HepG2 (cell line): Measurements from ENCODE around the gene B3GALT6. TPM values are rescaled to one million over a fixed set of nuclear protein-coding genes. Genes with fewer than 3 reads are reported as not detected.

Experiments used
- AKAP8 ChIP-seq: sonication (generic); formaldehyde crosslinking; IDR thresholded peaks from 2 replicates; pipeline ENCODE4 v1.5.1; 2020; ENCODE audit warnings: mild to moderate bottlenecking, missing genetic modification reagents
- CEBPG ChIP-seq: IDR thresholded peaks from 2 replicates; pipeline ENCODE4 v1.6.1; 2016
- DMAP1 ChIP-seq: IDR thresholded peaks from 2 replicates; pipeline ENCODE4 v1.6.1; 2016
- ELF1 ChIP-seq: sonication (generic); formaldehyde crosslinking; IDR thresholded peaks from 2 replicates; pipeline ENCODE4 v1.4.0; 2020; ENCODE audit warnings: missing genetic modification reagents
- HDAC6 ChIP-seq: fragments of 200-600 bp; sonication (generic); IDR thresholded peaks from 2 replicates; pipeline ENCODE4 v1.7.0; 2017; ENCODE audit warnings: mild to moderate bottlenecking, antibody characterized with exemption, low read length, low read depth
- HOXA5 ChIP-seq: sonication (generic); formaldehyde crosslinking; IDR thresholded peaks from 2 replicates; pipeline ENCODE4 v1.4.0; 2020; ENCODE audit warnings: missing genetic modification reagents
- HOXA7 ChIP-seq: sonication (generic); formaldehyde crosslinking; IDR thresholded peaks from 2 replicates; pipeline ENCODE4 v1.8.1; 2022; ENCODE audit warnings: mild to moderate bottlenecking, missing genetic modification reagents, moderate library complexity
- NFE2L2 ChIP-seq: fragments of 150-350 bp; IDR thresholded peaks from 2 replicates; pipeline ENCODE4 v1.6.1; 2014; ENCODE audit warnings: low read length
- PHF20 ChIP-seq: sonication (generic); formaldehyde crosslinking; IDR thresholded peaks from 2 replicates; pipeline ENCODE4 v1.5.0; 2020; ENCODE audit warnings: mild to moderate bottlenecking, missing genetic modification reagents
- PPARG ChIP-seq: conservative IDR thresholded peaks from 2 replicates; pipeline ENCODE4 v1.6.1; 2016; ENCODE audit warnings: missing biosample characterization, missing genetic modification reagents
- PRPF4 ChIP-seq: fragments of 200-400 bp; formaldehyde crosslinking; IDR thresholded peaks from 2 replicates; pipeline ENCODE4 v1.6.1; 2016; ENCODE audit warnings: low read length, low read depth; ENCODE audit not compliant: poor library complexity, severe bottlenecking
- RNF2 ChIP-seq: fragments of 450-650 bp; conservative IDR thresholded peaks from 2 replicates; pipeline ENCODE4 v1.6.1; 2016; ENCODE audit warnings: low read depth
- SCMH1 ChIP-seq: sonication (generic); formaldehyde crosslinking; IDR thresholded peaks from 2 replicates; pipeline ENCODE4 v1.9.0; 2021; ENCODE audit warnings: missing genetic modification reagents, mild to moderate bottlenecking, borderline replicate concordance
- SRSF1 ChIP-seq: fragments of 200-400 bp; formaldehyde crosslinking; optimal IDR thresholded peaks from 2 replicates; pipeline ENCODE3; 2017; ENCODE audit warnings: mild to moderate bottlenecking, low read depth, low read length, moderate library complexity
- ZEB1 ChIP-seq: IDR thresholded peaks from 2 replicates; pipeline ENCODE4 v1.6.1; 2012; ENCODE audit warnings: mild to moderate bottlenecking, low read depth, inconsistent platforms; ENCODE audit not compliant: insufficient replicate concordance
- ZNF160 ChIP-seq: sonication (generic); formaldehyde crosslinking; IDR thresholded peaks from 2 replicates; pipeline ENCODE4 v1.8.0; 2022; ENCODE audit warnings: mild to moderate bottlenecking, inconsistent platforms, missing genetic modification reagents
- ZNF431 ChIP-seq: sonication (generic); formaldehyde crosslinking; IDR thresholded peaks from 2 replicates; pipeline ENCODE4 v1.9.0; 2022; ENCODE audit warnings: missing genetic modification reagents, low read depth, mild to moderate bottlenecking, borderline replicate concordance
- ZNF496 ChIP-seq: sonication (generic); formaldehyde crosslinking; IDR thresholded peaks from 2 replicates; pipeline ENCODE4 v1.8.1; 2023; ENCODE audit warnings: mild to moderate bottlenecking, moderate library complexity, missing genetic modification reagents; ENCODE audit not compliant: insufficient replicate concordance
- ZNF510 ChIP-seq: sonication (generic); formaldehyde crosslinking; IDR thresholded peaks from 2 replicates; pipeline ENCODE4 v1.4.0; 2020; ENCODE audit warnings: low read depth, mild to moderate bottlenecking, missing genetic modification reagents
- ZNF549 ChIP-seq: sonication (generic); formaldehyde crosslinking; IDR thresholded peaks from 2 replicates; pipeline ENCODE4 v1.5.0; 2020; ENCODE audit warnings: missing genetic modification reagents
- ZNF552 ChIP-seq: sonication (generic); formaldehyde crosslinking; IDR thresholded peaks from 2 replicates; pipeline ENCODE4 v1.9.0; 2022; ENCODE audit warnings: missing genetic modification reagents, mild to moderate bottlenecking, borderline replicate concordance
- ZNF879 ChIP-seq: sonication (generic); formaldehyde crosslinking; IDR thresholded peaks from 2 replicates; pipeline ENCODE4 v1.8.1; 2023; ENCODE audit warnings: missing genetic modification reagents
- ZSCAN25 ChIP-seq: sonication (generic); formaldehyde crosslinking; IDR thresholded peaks from 2 replicates; pipeline ENCODE4 v1.8.0; 2022; ENCODE audit warnings: mild to moderate bottlenecking, missing genetic modification reagents
- polyA plus RNA-seq, 8 experiments: library from polyadenylated mRNA; depleted of rRNA in 3 of 8; stranded (reverse) in 7 of 8; unstranded in 1 of 8; fragments of >200 nt; fragmentation: Illumina TruSeq in 4 of 8; extraction: Trizol in 4 of 8; gene quantifications; 2 replicates each; pipeline versions ENCODE4 v1.2.1 to v1.2.3, GENCODE V29; 2011 to 2016; ENCODE audit warnings: low read depth in 4 of 8, missing spikeins in 1 of 8, mixed read lengths in 1 of 8; ENCODE audit not compliant: insufficient read depth in 1 of 8
- total RNA-seq, 5 experiments: library from RNA; depleted of rRNA; stranded (reverse); fragments of >200 nt; fragmentation: Illumina TruSeq; extraction: Trizol; gene quantifications; 2 replicates each; pipeline ENCODE4 v1.2.3, GENCODE V29; 2016; ENCODE audit warnings: low read depth in 1 of 5
- TF ChIP-seq, protein P1 (sequence below): sonication (generic); formaldehyde crosslinking; IDR thresholded peaks from 2 replicates; pipeline ENCODE4 v1.5.0; 2020; ENCODE audit warnings: missing genetic modification reagents
- TF ChIP-seq, protein P2 (sequence below): sonication (generic); formaldehyde crosslinking; IDR thresholded peaks from 2 replicates; pipeline ENCODE4 v1.4.0; 2020; ENCODE audit warnings: missing genetic modification reagents
- TF ChIP-seq, protein P3 (sequence below): IDR thresholded peaks from 2 replicates; pipeline ENCODE4 v1.6.1; 2016; ENCODE audit warnings: missing compliant biosample characterization, missing genetic modification reagents, borderline replicate concordance
- TF ChIP-seq, protein P4 (sequence below): sonication (generic); formaldehyde crosslinking; IDR thresholded peaks from 2 replicates; pipeline ENCODE4 v1.4.0; 2020; ENCODE audit warnings: missing genetic modification reagents

B3GALT6 gene
- total and polyA plus RNA-seq, 2 of the 13 experiments (the other 11 are each of a cell fraction or from before 2014, with no cell fraction given) = 3.9 to 14.2 TPM

GRCh38 chr1:1231400-1232207 lies 433 bp upstream of the B3GALT6 start, which contains the start of gene SDF4 (continued):
- TF ChIP-seq, protein P1, sequence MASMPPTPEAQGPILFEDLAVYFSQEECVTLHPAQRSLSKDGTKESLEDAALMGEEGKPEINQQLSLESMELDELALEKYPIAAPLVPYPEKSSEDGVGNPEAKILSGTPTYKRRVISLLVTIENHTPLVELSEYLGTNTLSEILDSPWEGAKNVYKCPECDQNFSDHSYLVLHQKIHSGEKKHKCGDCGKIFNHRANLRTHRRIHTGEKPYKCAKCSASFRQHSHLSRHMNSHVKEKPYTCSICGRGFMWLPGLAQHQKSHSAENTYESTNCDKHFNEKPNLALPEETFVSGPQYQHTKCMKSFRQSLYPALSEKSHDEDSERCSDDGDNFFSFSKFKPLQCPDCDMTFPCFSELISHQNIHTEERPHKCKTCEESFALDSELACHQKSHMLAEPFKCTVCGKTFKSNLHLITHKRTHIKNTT (CRISPR knock-in tag) = no peak
- TF ChIP-seq ZNF552 (CRISPR knock-in tag) = no peak
- TF ChIP-seq PRPF4 = no peak
- peak; percentile 61 for TF ChIP-seq SRSF1
- TF ChIP-seq CEBPG (CRISPR knock-in tag) = no peak
- peak; percentile 98 for TF ChIP-seq AKAP8 (CRISPR knock-in tag)
- peak; percentile 54 for TF ChIP-seq DMAP1 (CRISPR knock-in tag)
- TF ChIP-seq, protein P2, sequence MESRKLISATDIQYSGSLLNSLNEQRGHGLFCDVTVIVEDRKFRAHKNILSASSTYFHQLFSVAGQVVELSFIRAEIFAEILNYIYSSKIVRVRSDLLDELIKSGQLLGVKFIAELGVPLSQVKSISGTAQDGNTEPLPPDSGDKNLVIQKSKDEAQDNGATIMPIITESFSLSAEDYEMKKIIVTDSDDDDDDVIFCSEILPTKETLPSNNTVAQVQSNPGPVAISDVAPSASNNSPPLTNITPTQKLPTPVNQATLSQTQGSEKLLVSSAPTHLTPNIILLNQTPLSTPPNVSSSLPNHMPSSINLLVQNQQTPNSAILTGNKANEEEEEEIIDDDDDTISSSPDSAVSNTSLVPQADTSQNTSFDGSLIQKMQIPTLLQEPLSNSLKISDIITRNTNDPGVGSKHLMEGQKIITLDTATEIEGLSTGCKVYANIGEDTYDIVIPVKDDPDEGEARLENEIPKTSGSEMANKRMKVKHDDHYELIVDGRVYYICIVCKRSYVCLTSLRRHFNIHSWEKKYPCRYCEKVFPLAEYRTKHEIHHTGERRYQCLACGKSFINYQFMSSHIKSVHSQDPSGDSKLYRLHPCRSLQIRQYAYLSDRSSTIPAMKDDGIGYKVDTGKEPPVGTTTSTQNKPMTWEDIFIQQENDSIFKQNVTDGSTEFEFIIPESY (CRISPR knock-in tag) = no peak
- no peak for TF ChIP-seq HOXA7 (CRISPR knock-in tag)
- TF ChIP-seq HOXA5 (CRISPR knock-in tag) = no peak
- TF ChIP-seq RNF2 = peak; percentile 65; the same call in 1 of the 2 replicates
- no peak for TF ChIP-seq ZNF496 (CRISPR knock-in tag)
- no peak; the same call in 1 of the 2 replicates for TF ChIP-seq ZNF879
- TF ChIP-seq PHF20 = peak; percentile 71
- no peak for TF ChIP-seq ZNF160 (CRISPR knock-in tag)
- TF ChIP-seq, protein P3, sequence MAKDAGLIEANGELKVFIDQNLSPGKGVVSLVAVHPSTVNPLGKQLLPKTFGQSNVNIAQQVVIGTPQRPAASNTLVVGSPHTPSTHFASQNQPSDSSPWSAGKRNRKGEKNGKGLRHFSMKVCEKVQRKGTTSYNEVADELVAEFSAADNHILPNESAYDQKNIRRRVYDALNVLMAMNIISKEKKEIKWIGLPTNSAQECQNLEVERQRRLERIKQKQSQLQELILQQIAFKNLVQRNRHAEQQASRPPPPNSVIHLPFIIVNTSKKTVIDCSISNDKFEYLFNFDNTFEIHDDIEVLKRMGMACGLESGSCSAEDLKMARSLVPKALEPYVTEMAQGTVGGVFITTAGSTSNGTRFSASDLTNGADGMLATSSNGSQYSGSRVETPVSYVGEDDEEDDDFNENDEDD (CRISPR knock-in tag) = no peak
- TF ChIP-seq, protein P4, sequence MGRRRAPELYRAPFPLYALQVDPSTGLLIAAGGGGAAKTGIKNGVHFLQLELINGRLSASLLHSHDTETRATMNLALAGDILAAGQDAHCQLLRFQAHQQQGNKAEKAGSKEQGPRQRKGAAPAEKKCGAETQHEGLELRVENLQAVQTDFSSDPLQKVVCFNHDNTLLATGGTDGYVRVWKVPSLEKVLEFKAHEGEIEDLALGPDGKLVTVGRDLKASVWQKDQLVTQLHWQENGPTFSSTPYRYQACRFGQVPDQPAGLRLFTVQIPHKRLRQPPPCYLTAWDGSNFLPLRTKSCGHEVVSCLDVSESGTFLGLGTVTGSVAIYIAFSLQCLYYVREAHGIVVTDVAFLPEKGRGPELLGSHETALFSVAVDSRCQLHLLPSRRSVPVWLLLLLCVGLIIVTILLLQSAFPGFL (CRISPR knock-in tag) = no peak
- TF ChIP-seq ELF1 (CRISPR knock-in tag) = peak; percentile 97
- peak; percentile 44 for TF ChIP-seq ZSCAN25 (CRISPR knock-in tag)
- TF ChIP-seq NFE2L2 = no peak
- 0 out of 2 replicates have a peak, but pooled peaks have one; percentile 59 for TF ChIP-seq ZNF510
- TF ChIP-seq ZEB1 = no peak
- TF ChIP-seq PPARG (CRISPR knock-in tag) = no peak; the same call in 1 of the 2 replicates
- no peak for TF ChIP-seq ZNF549 (CRISPR knock-in tag)
- TF ChIP-seq SCMH1 (CRISPR knock-in tag) = no peak
- TF ChIP-seq ZNF431 (CRISPR knock-in tag) = peak; percentile 88
- no peak for TF ChIP-seq HDAC6
